22Rv1 (cell line): ENCODE data around the gene ZKSCAN7.
"Not testable (repeated sequence)": the region's sequence is repeated elsewhere in the genome, so short reads cannot be mapped to it uniquely, and the experiment has no call there.

Experiments used
- CTCF ChIP-seq: fragments of 450-650 bp; IDR thresholded peaks from 2 replicates; pipeline ENCODE4 v1.5.1; 2017; ENCODE audit warnings: mild to moderate bottlenecking
- ZFX ChIP-seq: fragments of 450-650 bp; IDR thresholded peaks from 2 replicates; pipeline ENCODE4 v1.6.1; 2017; ENCODE audit warnings: antibody characterized with exemption, borderline replicate concordance

GRCh38 chr3:44578316-44578715 lies 23.3 kb downstream of the ZKSCAN7 start:
- TF ChIP-seq CTCF, ZFX: not testable (repeated sequence)
